Measurements from ENCODE around the gene SLFN12. TPM values are rescaled to one million over a fixed set of nuclear protein-coding genes. Genes with fewer than 3 reads are reported as not detected.
"Not testable (repeated sequence)": the region's sequence is repeated elsewhere in the genome, so short reads cannot be mapped to it uniquely, and the experiment has no call there.

Gene SLFN12
- polyA plus RNA-seq (ENCODE audit: insufficient read depth in 1 of 5, insufficient read length in 5 of 5, low replicate concordance in 1 of 5), result 10 to 100 TPM; 17.1 to 32.0 (median 30.3) TPM
- long read RNA-seq, donor 1, partial matches to known transcripts, result 0 of 3 reads
- long read RNA-seq, donor 1, other reads (novel, unspliced or antisense), result 0 of 3 reads
- long read RNA-seq, donor 2, partial matches to known transcripts, result 0 of 1 reads
- long read RNA-seq, donor 2, other reads (novel, unspliced or antisense), result 0 of 1 reads
- long read RNA-seq, donor 3, partial matches to known transcripts, result 0 of 2 reads
- long read RNA-seq, donor 3, other reads (novel, unspliced or antisense), result 0 of 2 reads
- long read RNA-seq, donor 4, partial matches to known transcripts, result 0 of 3 reads
- long read RNA-seq, donor 4, other reads (novel, unspliced or antisense), result 0 of 3 reads
- long read RNA-seq, donor 5, partial matches to known transcripts, result 0 of 2 reads
- long read RNA-seq, donor 5, other reads (novel, unspliced or antisense), result 0 of 2 reads
- long read RNA-seq, donor 6, partial matches to known transcripts, result 0 of 3 reads
- long read RNA-seq, donor 6, other reads (novel, unspliced or antisense), result 0 of 3 reads
- long read RNA-seq, donor 7, partial matches to known transcripts, result 0 of 4 reads
- long read RNA-seq, donor 7, other reads (novel, unspliced or antisense), result 0 of 4 reads
- long read RNA-seq, donor 8, partial matches to known transcripts, result 0 of 6 reads
- long read RNA-seq, donor 8, other reads (novel, unspliced or antisense), result 0 of 6 reads

GRCh38 chr17:35432176-35433074 lies at the start of gene SLFN12:
TSS of gene SLFN12 (minus strand) at chr17:35432500. CDS start at chr17:35423028, 9,472 bp downstream.
- DNase-seq, result peak; percentile 87 to 89

- no peak for DNase-seq
Observed at GRCh38 chr17:35479271-35479670, 47.0 kb upstream of the SLFN12 start.

GRCh38 chr17:35477248-35477647 lies 44.9 kb upstream of the SLFN12 start:
- no peak for DNase-seq

GRCh38 chr17:35476283-35476820 lies 44.1 kb upstream of the SLFN12 start:
- no peak for DNase-seq

- DNase-seq, result no peak
Observed at GRCh38 chr17:35468475-35468874, 36.2 kb upstream of the SLFN12 start.

- DNase-seq, result no peak
Observed at GRCh38 chr17:35467824-35468223, 35.5 kb upstream of the SLFN12 start.

- peak; percentile 17 to 18 for DNase-seq
Observed at GRCh38 chr17:35460354-35460851, 28.1 kb upstream of the SLFN12 start.

GRCh38 chr17:35454035-35454434 lies 21.7 kb upstream of the SLFN12 start:
- not testable (repeated sequence) for DNase-seq

- no peak for DNase-seq
Observed at GRCh38 chr17:35453171-35453570, 20.9 kb upstream of the SLFN12 start.

GRCh38 chr17:35449371-35449931 lies 17.2 kb upstream of the SLFN12 start:
- peak; percentile 19 to 24 for DNase-seq

GRCh38 chr17:35448899-35449227 lies 16.6 kb upstream of the SLFN12 start:
- DNase-seq, result no peak

- DNase-seq, result peak; percentile 55 to 59
Observed at GRCh38 chr17:35448214-35448898, 16.1 kb upstream of the SLFN12 start, which contains the start of gene SLFN13. TSS of gene SLFN13 (minus strand) at chr17:35448766. CDS start at chr17:35445680, 3,086 bp downstream.

GRCh38 chr17:35447499-35447898 lies 15.2 kb upstream of the SLFN12 start:
- DNase-seq, result no peak

GRCh38 chr17:35438433-35438832 lies 6.1 kb upstream of the SLFN12 start:
- DNase-seq, result no peak

GRCh38 chr17:35433075-35433894 lies 985 bp upstream of the SLFN12 start:
- peak; percentile 80 to 84 for DNase-seq

- no peak for DNase-seq
Observed at GRCh38 chr17:35429702-35430101, 2.6 kb downstream of the SLFN12 start.

GRCh38 chr17:35428229-35428628 lies 4.1 kb downstream of the SLFN12 start:
- DNase-seq, result no peak

GRCh38 chr17:35423761-35424160 lies 8.5 kb downstream of the SLFN12 start:
- no peak for DNase-seq

GRCh38 chr17:35421069-35421468 lies 11.2 kb downstream of the SLFN12 start:
- not testable (repeated sequence) for DNase-seq

Data from right lung (tissue), 10 donors.